ENCODE data around the gene MCTS1. TPM values are rescaled to one million over a fixed set of nuclear protein-coding genes. Genes with fewer than 3 reads are reported as not detected.

MCTS1 gene
- total RNA-seq, 2 experiments from 2014 or later: 66.3 to 71.0 TPM

GRCh38 chrX:120575379-120576114, 28.4 kb upstream of the MCTS1 start:
- Mint-ChIP-seq H3K9me3 (no peaks in the 10 kb centered on the region), H3K36me3 (ENCODE audit: low read depth) (no peaks in the 10 kb centered on the region), H3K4me3 (no peak overlapping the region), H3K4me1 (ENCODE audit: low read depth) (peaks cover 3% of the 10 kb centered on the region), H3K27me3 (no peaks in the 10 kb centered on the region), H3K27ac (no peak overlapping the region)
- ChIA-PET POLR2A (no interaction called here), CTCF (no interaction called here)
- ATAC-seq: no peak
- DNase-seq: no peak
- TF ChIP-seq CTCF (IDR thresholded peaks at IDR 0.05): no peak
- intact Hi-C loops (cut with micrococcal nuclease): no loop called here

DNA sequence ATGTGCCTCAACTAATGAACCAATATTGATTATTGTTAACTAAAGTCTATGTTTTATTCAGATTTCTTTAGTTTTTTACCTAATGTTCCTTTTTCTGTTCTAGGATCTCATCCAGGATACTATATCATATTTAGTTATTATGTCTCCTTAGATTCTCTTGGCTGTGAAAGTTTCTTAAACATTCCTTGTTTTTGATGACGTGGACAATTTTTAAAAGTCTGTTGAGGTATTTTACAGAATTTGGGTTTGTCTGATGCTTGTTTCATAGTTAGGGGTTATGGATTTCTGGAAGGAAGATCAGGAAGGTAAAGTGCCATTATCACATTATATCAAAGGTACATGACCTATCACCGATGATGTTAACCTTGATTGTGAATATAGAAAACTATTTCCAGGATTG, 18.2 kb upstream of the MCTS1 start:
- no peak overlapping the region for H3K4me3 Mint-ChIP-seq
- H3K36me3 Mint-ChIP-seq (ENCODE audit: low read depth): no peaks in the 10 kb centered on the region
- intact Hi-C loops (cut with micrococcal nuclease): no loop called here
- peaks cover 3% of the 10 kb centered on the region for H3K4me1 Mint-ChIP-seq (ENCODE audit: low read depth)
- ChIA-PET POLR2A (no interaction called here), CTCF (no interaction called here)
- H3K9me3 Mint-ChIP-seq: no peaks in the 10 kb centered on the region
- no peak overlapping the region for H3K27ac Mint-ChIP-seq
- no peaks in the 10 kb centered on the region for H3K27me3 Mint-ChIP-seq
- ATAC-seq (no peak), DNase-seq (no peak)
- TF ChIP-seq CTCF (IDR thresholded peaks at IDR 0.05): no peak

DNA sequence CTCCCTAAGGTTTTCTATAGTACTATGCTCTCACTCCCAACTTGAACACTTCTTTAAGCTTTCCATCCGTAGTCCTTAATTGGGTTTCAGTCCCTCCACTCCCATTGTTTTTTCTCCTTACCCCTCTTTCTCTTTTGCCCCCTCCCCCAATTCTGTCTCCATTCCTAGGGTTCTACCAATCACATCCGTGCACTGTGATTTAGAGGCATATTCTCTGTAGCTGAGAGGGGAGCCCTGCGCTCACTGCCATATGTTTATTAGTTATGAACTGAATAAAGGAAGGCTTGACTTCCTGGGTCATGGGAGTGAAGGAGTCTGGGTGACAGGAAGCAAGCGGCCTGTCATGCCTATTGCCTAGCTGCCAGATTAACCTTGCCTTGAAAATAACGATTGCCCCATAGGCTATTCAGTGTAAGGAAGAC, 471 bp downstream of the MCTS1 start:
- ATAC-seq: peak; percentile 55
- peak overlapping the region; percentile 96 for H3K27ac Mint-ChIP-seq
- peaks cover 6% of the 10 kb centered on the region for H3K36me3 Mint-ChIP-seq (ENCODE audit: low read depth)
- DNase-seq: peak; percentile 39
- CTCF ChIA-PET: interaction anchor here (1.3 kb wide), 1 partner anchor 118 kb away, joined by 4 read pairs; no protein-coding TSS in a partner anchor
- H3K4me3 Mint-ChIP-seq: peak overlapping the region; percentile 95
- intact Hi-C loops (cut with micrococcal nuclease): no loop called here
- POLR2A ChIA-PET: interaction anchor here (0.7 to 1.3 kb wide), 6 partner anchors 14 to 93 kb away, joined by 3 to 9 read pairs (median 4); partner anchors contain the start of gene CUL4B
- TF ChIP-seq CTCF (IDR thresholded peaks at IDR 0.05): no peak
- no peaks in the 10 kb centered on the region for H3K4me1 Mint-ChIP-seq (ENCODE audit: low read depth)
- no peaks in the 10 kb centered on the region for H3K27me3 Mint-ChIP-seq
- no peaks in the 10 kb centered on the region for H3K9me3 Mint-ChIP-seq

DNA sequence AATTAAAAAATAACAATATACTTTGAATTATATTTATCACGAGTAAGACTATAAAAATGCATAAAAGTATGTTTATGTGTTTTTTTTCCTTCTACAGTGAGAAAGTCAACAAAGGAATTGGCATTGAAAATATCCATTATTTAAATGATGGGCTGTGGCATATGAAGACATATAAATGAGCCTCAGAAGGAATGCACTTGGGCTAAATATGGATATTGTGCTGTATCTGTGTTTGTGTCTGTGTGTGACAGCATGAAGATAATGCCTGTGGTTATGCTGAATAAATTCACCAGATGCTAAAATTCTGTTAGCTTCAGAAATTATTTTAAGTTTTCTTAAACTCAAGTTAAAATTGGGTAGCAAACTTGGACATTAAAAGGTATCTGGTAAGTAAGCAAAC, 8.2 kb downstream of the MCTS1 start:
- no peaks in the 10 kb centered on the region for H3K9me3 Mint-ChIP-seq
- POLR2A ChIA-PET: no interaction called here
- TF ChIP-seq CTCF (IDR thresholded peaks at IDR 0.05): no peak
- ATAC-seq (no peak), DNase-seq (no peak)
- H3K27ac Mint-ChIP-seq: no peak overlapping the region
- H3K27me3 Mint-ChIP-seq: no peaks in the 10 kb centered on the region
- intact Hi-C loops (cut with micrococcal nuclease): no loop called here
- no peaks in the 10 kb centered on the region for H3K4me1 Mint-ChIP-seq (ENCODE audit: low read depth)
- no peak overlapping the region for H3K4me3 Mint-ChIP-seq
- H3K36me3 Mint-ChIP-seq (ENCODE audit: low read depth): peaks cover 20% of the 10 kb centered on the region
- CTCF ChIA-PET: no interaction called here

DNA sequence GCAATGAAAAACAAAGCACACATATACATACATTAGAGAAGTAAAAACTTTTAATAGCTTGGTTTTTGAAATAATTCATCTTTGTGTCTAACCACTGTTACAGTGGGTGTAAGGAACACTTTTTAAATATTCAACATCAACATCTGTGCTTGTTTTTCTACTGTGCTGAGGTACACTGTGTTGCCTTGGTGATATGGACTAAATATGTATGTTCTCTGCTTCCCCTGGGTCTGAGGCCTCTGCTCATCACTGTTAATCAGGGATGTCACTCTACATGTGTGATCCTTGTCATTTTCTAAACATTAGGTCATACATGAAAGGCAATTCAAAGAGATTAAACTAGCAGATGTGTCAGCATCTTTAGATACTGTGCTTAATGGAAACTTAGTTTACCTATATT, 10.9 kb downstream of the MCTS1 start:
- Mint-ChIP-seq H3K4me1 (ENCODE audit: low read depth) (peaks cover 4% of the 10 kb centered on the region), H3K36me3 (ENCODE audit: low read depth) (peaks cover 22% of the 10 kb centered on the region), H3K4me3 (no peak overlapping the region), H3K27me3 (no peaks in the 10 kb centered on the region), H3K9me3 (no peaks in the 10 kb centered on the region), H3K27ac (no peak overlapping the region)
- ATAC-seq (no peak), DNase-seq (no peak)
- ChIA-PET CTCF (no interaction called here), POLR2A (no interaction called here)
- intact Hi-C loops (cut with micrococcal nuclease): no loop called here
- no peak for TF ChIP-seq CTCF (IDR thresholded peaks at IDR 0.05)

Data from activated CD8-positive, alpha-beta T cell treated with anti-CD3 and anti-CD28 coated beads for 36 hours (primary cell).